ENCODE data around the gene NKAIN4.

NKAIN4 gene

GRCh38 chr20:63254232-63254605 lies at the start of gene NKAIN4:
Gene NKAIN4, minus strand, starts transcription at chr20:63254463. Its CDS starts 13 bp downstream, at chr20:63254450.
- no peak for DNase-seq

GRCh38 chr20:63303095-63303666 lies 48.9 kb upstream of the NKAIN4 start:
- no peak for DNase-seq

GRCh38 chr20:63301671-63302070 lies 47.4 kb upstream of the NKAIN4 start:
- DNase-seq, result no peak

- DNase-seq, result no peak
Measured at GRCh38 chr20:63298731-63299312, 44.6 kb upstream of the NKAIN4 start.

DNA sequence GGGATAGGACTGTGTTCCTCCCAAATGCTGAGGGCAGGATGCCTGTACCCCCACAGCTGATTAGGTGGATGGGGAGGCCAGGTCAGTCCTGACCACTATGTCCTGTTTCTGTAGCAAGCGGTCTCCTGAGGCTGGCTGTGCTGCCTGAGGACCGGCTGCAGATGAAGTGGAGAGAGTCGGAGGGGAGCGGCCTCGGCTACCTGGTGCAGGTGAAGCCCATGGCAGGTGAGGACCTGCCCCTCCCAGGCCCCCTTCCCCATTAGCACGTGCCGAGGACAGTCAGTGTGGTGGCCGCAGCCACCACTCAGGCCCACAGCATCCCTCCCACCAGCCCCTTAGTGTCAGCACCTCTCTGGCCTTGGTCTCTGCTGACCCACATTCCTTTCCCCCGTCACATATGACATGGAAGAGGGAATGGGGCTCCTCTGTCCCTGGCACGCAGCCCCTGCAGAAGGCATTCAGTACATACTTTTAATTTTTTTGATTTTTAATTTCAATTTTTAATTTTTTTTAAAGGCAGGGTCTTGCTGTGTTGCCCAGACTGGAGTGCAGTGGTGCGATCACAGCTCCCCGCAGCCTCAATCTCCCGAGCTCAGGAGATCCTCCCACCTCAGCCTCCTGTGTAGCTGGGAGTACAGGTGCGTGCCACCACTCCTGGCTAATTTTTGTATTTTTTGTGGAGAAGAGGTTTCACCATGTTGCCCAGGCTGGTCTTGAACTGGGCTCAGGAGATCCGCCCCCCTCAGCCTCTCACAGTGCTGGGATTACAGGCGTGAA lies 43.7 kb upstream of the NKAIN4 start:
- no peak for DNase-seq

GRCh38 chr20:63297371-63297781 lies 43.1 kb upstream of the NKAIN4 start:
- no peak for DNase-seq

- DNase-seq, result no peak
Measured at GRCh38 chr20:63296531-63297299, 42.5 kb upstream of the NKAIN4 start.

GRCh38 chr20:63295846-63296245 lies 41.6 kb upstream of the NKAIN4 start:
- DNase-seq, result no peak

DNA sequence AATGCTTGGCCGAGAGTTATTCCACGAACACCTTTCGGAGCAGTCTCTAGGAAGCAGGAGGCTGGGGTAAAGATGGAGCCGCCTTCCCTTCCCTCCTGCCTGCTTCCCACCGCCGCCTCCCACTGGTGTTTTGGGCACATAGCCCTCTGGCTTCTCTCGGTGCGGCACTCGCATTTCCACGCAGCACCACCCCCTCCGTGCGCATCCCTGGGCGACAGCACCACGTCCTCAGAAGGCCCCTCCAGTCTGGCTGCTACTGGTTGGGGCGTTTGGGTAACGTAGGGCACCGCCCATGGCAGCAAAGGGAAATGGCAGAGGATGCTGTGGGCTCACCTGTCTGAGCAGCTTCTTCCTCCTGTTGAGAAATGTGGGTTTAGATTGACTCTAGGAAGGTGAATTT lies 41.2 kb upstream of the NKAIN4 start:
- no peak for DNase-seq

- no peak for DNase-seq
Measured at GRCh38 chr20:63295018-63295417, 40.8 kb upstream of the NKAIN4 start.

DNA sequence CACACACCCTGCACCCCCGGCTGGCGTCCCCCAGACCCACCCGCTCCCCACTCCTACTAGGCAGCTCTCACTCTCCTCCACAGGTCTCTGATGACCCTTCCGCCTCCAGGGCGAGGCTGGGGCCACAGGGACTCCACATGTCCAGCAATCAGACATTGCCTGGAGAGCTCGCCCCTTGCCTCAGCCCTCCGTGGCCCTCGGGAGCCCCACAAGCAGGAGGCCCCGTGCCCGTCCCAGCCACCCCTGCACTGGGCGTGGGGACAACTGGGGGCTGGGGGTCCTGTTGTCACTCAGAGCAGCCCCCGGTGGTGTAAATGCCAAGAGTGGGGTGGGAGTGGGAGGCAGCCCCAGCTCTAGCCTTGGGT lies 40.3 kb upstream of the NKAIN4 start:
- no peak for DNase-seq

GRCh38 chr20:63293871-63294535 lies 39.7 kb upstream of the NKAIN4 start:
- peak; percentile 8 for DNase-seq

DNA sequence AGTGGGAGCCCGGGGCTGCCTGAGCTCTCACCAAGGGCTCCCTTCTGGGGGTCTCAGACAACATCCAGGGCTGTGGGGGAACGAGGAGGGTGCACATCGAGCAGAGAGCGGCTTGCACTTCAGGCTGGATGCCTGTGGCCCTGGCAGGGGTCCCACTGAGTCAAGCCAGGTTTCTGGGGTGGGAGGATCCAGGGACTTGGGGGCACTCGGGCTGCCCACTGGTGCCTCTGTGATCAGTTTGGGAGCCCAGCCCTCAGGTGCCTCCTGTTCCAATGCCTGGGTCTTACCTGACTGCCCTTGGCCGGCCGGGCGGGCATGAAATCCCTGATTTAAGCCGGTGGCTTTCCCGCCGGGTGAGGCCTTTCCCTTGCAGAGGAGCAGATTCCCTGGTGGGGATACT lies 39.2 kb upstream of the NKAIN4 start:
- peak; percentile 15 for DNase-seq

DNA sequence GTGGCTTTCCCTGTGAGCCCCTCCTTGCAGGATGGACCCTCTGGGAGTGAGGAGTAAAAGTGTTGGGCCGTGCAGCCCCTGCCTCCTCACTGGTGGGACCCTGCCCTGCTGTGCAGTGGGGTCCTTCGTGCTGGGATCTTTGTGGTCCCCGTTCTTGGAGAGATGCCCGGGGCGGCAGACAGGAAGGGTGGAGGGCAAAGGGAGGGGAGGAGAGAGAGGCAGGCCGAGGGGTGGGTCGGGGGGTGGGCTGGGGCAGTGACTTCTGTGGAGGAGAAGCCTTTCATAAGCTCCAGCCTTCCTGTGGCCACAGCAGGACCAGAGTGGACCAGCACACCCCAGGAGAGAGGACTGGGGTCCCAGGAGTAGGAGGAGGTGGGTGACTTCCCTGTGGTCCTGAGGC lies 38.6 kb upstream of the NKAIN4 start, which contains the start of gene COL20A1:
Gene COL20A1 (plus strand): TSS at position 283 of the 400 bp plus-strand sequence. CDS start 1,922 bp downstream, outside the sequence.
- DNase-seq, result no peak

DNA sequence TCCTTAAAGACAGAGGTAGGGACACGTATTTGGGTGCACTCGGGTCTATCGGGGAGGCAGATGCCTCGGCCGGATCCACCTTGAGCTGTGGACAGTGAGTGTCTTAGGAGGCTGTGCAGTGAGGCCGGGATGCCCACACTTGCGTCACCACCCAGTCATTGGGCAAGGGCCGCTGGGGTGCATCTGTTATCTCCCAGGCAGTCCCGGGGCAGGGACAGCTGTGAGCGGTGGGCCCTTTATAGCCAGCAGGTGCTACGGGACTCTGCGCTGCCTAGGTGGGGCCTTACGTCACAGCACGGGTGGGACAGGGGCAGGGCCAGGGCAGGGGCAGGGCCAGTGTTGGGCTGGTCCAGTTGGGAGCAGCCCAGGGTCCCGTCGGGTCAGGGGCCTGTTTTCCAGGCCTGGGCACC lies 38.0 kb upstream of the NKAIN4 start:
- no peak for DNase-seq

DNA sequence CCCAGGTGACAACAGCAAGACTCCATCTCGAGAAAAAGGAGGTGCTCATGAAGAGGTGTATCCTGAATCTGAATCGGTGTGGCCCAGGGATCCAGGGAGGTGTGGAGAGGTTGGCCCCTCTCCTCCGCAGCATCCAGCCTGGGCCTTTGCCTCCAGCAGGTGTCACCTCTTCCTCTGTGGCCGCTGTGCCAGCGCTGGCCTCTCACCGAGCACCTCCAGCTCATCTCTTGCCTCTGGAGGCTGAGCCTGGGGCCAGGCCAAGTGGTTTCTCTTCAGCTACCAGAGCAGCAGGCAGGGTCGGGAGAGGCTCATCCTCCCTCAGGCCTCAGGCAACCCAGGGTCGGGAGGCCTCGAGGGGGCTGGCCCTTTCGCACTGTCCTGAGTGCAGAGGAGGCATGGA lies 37.5 kb upstream of the NKAIN4 start:
- no peak for DNase-seq

- peak; percentile 81 for DNase-seq
Measured at GRCh38 chr20:63290677-63291472, 36.6 kb upstream of the NKAIN4 start.

DNA sequence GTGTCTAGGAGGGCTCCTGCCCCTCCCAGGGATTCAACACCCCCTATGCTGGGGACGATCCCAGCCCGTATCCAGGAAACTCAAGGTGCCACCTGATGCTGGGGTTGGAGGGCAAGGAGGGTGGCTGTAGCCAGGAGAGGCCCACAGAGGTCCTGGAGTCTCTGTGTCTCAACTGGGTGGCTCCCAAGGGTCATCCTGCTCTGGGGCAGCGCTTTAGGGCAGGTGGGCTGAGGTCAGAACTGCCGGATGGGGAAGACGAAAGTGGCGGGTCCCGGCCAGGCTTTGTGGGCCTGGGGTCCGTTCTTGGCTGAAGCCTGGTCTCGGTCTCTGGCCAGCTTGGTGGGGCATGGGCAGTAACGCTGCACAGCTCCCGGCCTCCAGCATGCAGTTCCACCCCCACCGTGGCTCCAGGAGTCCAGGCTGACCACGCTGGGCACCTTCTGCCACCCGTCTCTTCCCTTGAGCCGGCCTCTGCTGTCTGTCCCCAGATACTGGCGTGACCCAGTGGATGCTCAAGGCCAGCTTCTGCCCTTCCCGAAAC lies 35.9 kb upstream of the NKAIN4 start:
- DNase-seq, result no peak

GRCh38 chr20:63289311-63290135 lies 35.3 kb upstream of the NKAIN4 start:
- DNase-seq, result no peak

- DNase-seq, result no peak
Measured at GRCh38 chr20:63288581-63289251, 34.5 kb upstream of the NKAIN4 start.
